ENCODE data around the gene PADI3.

- TF ChIP-seq MAX (IDR thresholded peaks at IDR 0.05) (no peak), UBTF (CRISPR knock-in tag; IDR thresholded peaks at IDR 0.05) (no peak), ATF2 (CRISPR knock-in tag; IDR thresholded peaks at IDR 0.05) (no peak), CREB1 (IDR thresholded peaks at IDR 0.05) (no peak), CREB1 (CRISPR knock-in tag; IDR thresholded peaks at IDR 0.05) (no peak), FOXM1 (CRISPR knock-in tag; IDR thresholded peaks at IDR 0.05) (no peak), CERS6 (CRISPR knock-in tag; IDR thresholded peaks at IDR 0.05) (no peak), NONO (IDR thresholded peaks at IDR 0.05) (no peak), NONO (CRISPR knock-in tag; conservative IDR thresholded peaks at IDR 0.05) (no peak), HNRNPH1 (optimal IDR thresholded peaks at IDR 0.05; ENCODE audit: low read depth, low read length) (no peak), GABPA (IDR thresholded peaks at IDR 0.05; ENCODE audit: low read depth, low read length) (no peak), GABPA (CRISPR knock-in tag; IDR thresholded peaks at IDR 0.05; ENCODE audit: low read depth) (no peak)
Measured at GRCh38 chr1:17309426-17310067, 60.6 kb downstream of the PADI3 start.

All from HepG2 (cell line).